Mucosa of stomach (tissue), 1 donor: ENCODE results near the gene MOK.
A peak's percentile ranks its signal among the peaks of the same experiment; 100 is the strongest.

Experiments used
- H3K27me3 ChIP-seq: one replicate; pipeline ENCODE4 v1.7.0; 2013; ENCODE audit warnings: mild to moderate bottlenecking, low read length; ENCODE audit not compliant: control insufficient read depth, insufficient read depth
- H3K36me3 ChIP-seq: one replicate; pipeline ENCODE4 v1.7.0; 2013; ENCODE audit warnings: low read length; ENCODE audit not compliant: control insufficient read depth, insufficient read depth
- H3K4me1 ChIP-seq: one replicate; pipeline ENCODE4 v1.7.0; 2013; ENCODE audit warnings: mild to moderate bottlenecking, low read length; ENCODE audit not compliant: control insufficient read depth, insufficient read depth
- H3K4me3 ChIP-seq: one replicate; pipeline ENCODE4 v1.7.0; 2013; ENCODE audit warnings: low read length
- H3K9ac ChIP-seq: one replicate; pipeline ENCODE4 v1.7.0; 2013; ENCODE audit warnings: mild to moderate bottlenecking, low read length, moderate library complexity
- H3K9me3 ChIP-seq: one replicate; pipeline ENCODE4 v1.7.0; 2013; ENCODE audit warnings: mild to moderate bottlenecking, low read length, moderate library complexity; ENCODE audit not compliant: control insufficient read depth
- donor health status: Pancreatic carcinoma.

MOK gene

GRCh38 chr14:102187568-102188001, 117.4 kb downstream of the MOK start:
- Histone ChIP-seq H3K4me1 (peaks cover 61% of the 10 kb centered on the region), H3K27me3 (no peaks in the 10 kb centered on the region)

GRCh38 chr14:102187044-102187443, 117.9 kb downstream of the MOK start:
- H3K27me3 ChIP-seq = no peaks in the 10 kb centered on the region
- H3K9ac ChIP-seq = peak overlapping the region; percentile 46
- no peak overlapping the region for H3K4me3 ChIP-seq
- H3K36me3 ChIP-seq = no peaks in the 10 kb centered on the region
- peaks cover 61% of the 10 kb centered on the region for H3K4me1 ChIP-seq
- no peaks in the 10 kb centered on the region for H3K9me3 ChIP-seq

More at GRCh38 chr14:102187568-102188001, 117.4 kb downstream of the MOK start:
- H3K9ac ChIP-seq = peak overlapping the region; percentile 46
- H3K36me3 ChIP-seq = no peaks in the 10 kb centered on the region
- no peak overlapping the region for H3K4me3 ChIP-seq
- no peaks in the 10 kb centered on the region for H3K9me3 ChIP-seq

- no peak overlapping the region for H3K4me3 ChIP-seq
- no peak overlapping the region for H3K9ac ChIP-seq
- no peaks in the 10 kb centered on the region for H3K36me3 ChIP-seq
- peaks cover 48% of the 10 kb centered on the region for H3K4me1 ChIP-seq
- no peaks in the 10 kb centered on the region for H3K27me3 ChIP-seq
- H3K9me3 ChIP-seq = no peaks in the 10 kb centered on the region
Observed at GRCh38 chr14:102185360-102185759, 119.6 kb downstream of the MOK start.

GRCh38 chr14:102184316-102185035, 120.5 kb downstream of the MOK start:
- no peaks in the 10 kb centered on the region for H3K36me3 ChIP-seq
- no peaks in the 10 kb centered on the region for H3K9me3 ChIP-seq
- no peak overlapping the region for H3K9ac ChIP-seq
- H3K27me3 ChIP-seq = no peaks in the 10 kb centered on the region
- H3K4me1 ChIP-seq = peaks cover 42% of the 10 kb centered on the region
- H3K4me3 ChIP-seq = no peak overlapping the region

- H3K9ac ChIP-seq = no peak overlapping the region
- no peaks in the 10 kb centered on the region for H3K9me3 ChIP-seq
- no peaks in the 10 kb centered on the region for H3K27me3 ChIP-seq
- no peaks in the 10 kb centered on the region for H3K36me3 ChIP-seq
- no peak overlapping the region for H3K4me3 ChIP-seq
- peaks cover 42% of the 10 kb centered on the region for H3K4me1 ChIP-seq
Observed at GRCh38 chr14:102183886-102184285, 121.1 kb downstream of the MOK start.

- Histone ChIP-seq H3K36me3 (no peaks in the 10 kb centered on the region), H3K9me3 (no peaks in the 10 kb centered on the region), H3K4me1 (peaks cover 35% of the 10 kb centered on the region), H3K4me3 (no peak overlapping the region), H3K9ac (no peak overlapping the region), H3K27me3 (no peaks in the 10 kb centered on the region)
Observed at GRCh38 chr14:102182936-102183619, 121.9 kb downstream of the MOK start.

- no peaks in the 10 kb centered on the region for H3K9me3 ChIP-seq
- no peaks in the 10 kb centered on the region for H3K27me3 ChIP-seq
- H3K9ac ChIP-seq = no peak overlapping the region
- peaks cover 26% of the 10 kb centered on the region for H3K4me1 ChIP-seq
- no peak overlapping the region for H3K4me3 ChIP-seq
- no peaks in the 10 kb centered on the region for H3K36me3 ChIP-seq
Observed at GRCh38 chr14:102182190-102182589, 122.8 kb downstream of the MOK start.

GRCh38 chr14:102181187-102181586, 123.8 kb downstream of the MOK start:
- H3K9me3 ChIP-seq = no peaks in the 10 kb centered on the region
- H3K36me3 ChIP-seq = no peaks in the 10 kb centered on the region
- no peak overlapping the region for H3K9ac ChIP-seq
- no peak overlapping the region for H3K4me3 ChIP-seq
- peaks cover 16% of the 10 kb centered on the region for H3K4me1 ChIP-seq
- no peaks in the 10 kb centered on the region for H3K27me3 ChIP-seq

- Histone ChIP-seq H3K9ac (no peak overlapping the region), H3K27me3 (no peaks in the 10 kb centered on the region), H3K9me3 (no peaks in the 10 kb centered on the region), H3K4me3 (no peak overlapping the region), H3K36me3 (no peaks in the 10 kb centered on the region), H3K4me1 (peaks cover 9% of the 10 kb centered on the region)
Observed at GRCh38 chr14:102180248-102180998, 124.5 kb downstream of the MOK start.
